HFFc6 (cell line): ENCODE measurements around the gene PCDHAC1. TPM values are rescaled to one million over a fixed set of nuclear protein-coding genes. Genes with fewer than 3 reads are reported as not detected.

ENCODE experiments used
- DNase-seq: peaks from one replicate; pipeline ENCODE4 v3.0.0-alpha.2; 2018
- H3K27ac Mint-ChIP-seq: 2 replicates; pipeline ENCODE4 v1.8.0; 2020; ENCODE audit warnings: mild to moderate bottlenecking, mixed read lengths
- H3K27me3 Mint-ChIP-seq: 2 replicates; pipeline ENCODE4 v1.8.0; 2021; ENCODE audit warnings: mild to moderate bottlenecking, moderate library complexity, mixed read lengths; ENCODE audit not compliant: insufficient read depth
- H3K36me3 Mint-ChIP-seq: 2 replicates; pipeline ENCODE4 v1.8.0; 2021; ENCODE audit warnings: low read depth, mixed read lengths
- H3K4me1 Mint-ChIP-seq: 2 replicates; pipeline ENCODE4 v1.8.0; 2020; ENCODE audit warnings: low read depth, mixed read lengths
- H3K4me3 Mint-ChIP-seq: 2 replicates; pipeline ENCODE4 v1.8.0; 2020; ENCODE audit warnings: mild to moderate bottlenecking, moderate library complexity, mixed read lengths
- H3K9me3 Mint-ChIP-seq: 2 replicates; pipeline ENCODE4 v1.8.0; 2020; ENCODE audit warnings: mild to moderate bottlenecking, mixed read lengths
- CTCF ChIP-seq: fragments of 200-600 bp; sonication (generic); IDR thresholded peaks from 2 replicates; pipeline ENCODE4 v1.5.0; 2021; ENCODE audit warnings: antibody characterized with exemption, mild to moderate bottlenecking
- total RNA-seq, 6 experiments: library from RNA; stranded (reverse); fragmentation: NEBNext Ultra II Directional; extraction: Animal tissue kit (Norgen Biotek cat#: 25700); gene quantifications; 2 replicates in 1 of 6; 3 replicates in 5 of 6; pipeline ENCODE4 v1.2.3, GENCODE V29; 2021

Gene PCDHAC1
- total RNA-seq, 6 experiments from 2014 or later: not detected

- Mint-ChIP-seq H3K36me3 (peaks cover 4% of the 10 kb centered on the region; the same call in 1 of the 2 replicates), H3K27me3 (no peaks in the 10 kb centered on the region), H3K9me3 (peaks cover 24% of the 10 kb centered on the region), H3K4me1 (no peaks in the 10 kb centered on the region), H3K4me3 (no peak overlapping the region), H3K27ac (no peak overlapping the region)
- no peak for TF ChIP-seq CTCF
- DNase-seq: no peak
Measured at GRCh38 chr5:140883373-140883772, 42.7 kb upstream of the PCDHAC1 start.

- Mint-ChIP-seq H3K4me3 (no peak overlapping the region), H3K27me3 (no peaks in the 10 kb centered on the region), H3K4me1 (no peaks in the 10 kb centered on the region), H3K36me3 (peaks cover 4% of the 10 kb centered on the region; the same call in 1 of the 2 replicates), H3K9me3 (peaks cover 24% of the 10 kb centered on the region), H3K27ac (no peak overlapping the region)
- TF ChIP-seq CTCF: no peak
- no peak for DNase-seq
Measured at GRCh38 chr5:140883927-140884697, 42.0 kb upstream of the PCDHAC1 start.

- DNase-seq: no peak
- Mint-ChIP-seq H3K4me1 (no peaks in the 10 kb centered on the region), H3K27me3 (peaks cover 2% of the 10 kb centered on the region; the same call in 1 of the 2 replicates), H3K36me3 (no peaks in the 10 kb centered on the region), H3K9me3 (peaks cover 64% of the 10 kb centered on the region), H3K27ac (no peak overlapping the region), H3K4me3 (no peak overlapping the region)
- TF ChIP-seq CTCF: no peak
Measured at GRCh38 chr5:140916325-140916724, 9.8 kb upstream of the PCDHAC1 start.

GRCh38 chr5:140923601-140924000 lies 2.5 kb upstream of the PCDHAC1 start:
- Mint-ChIP-seq H3K4me1 (no peaks in the 10 kb centered on the region), H3K27me3 (peaks cover 3% of the 10 kb centered on the region), H3K36me3 (peaks cover 5% of the 10 kb centered on the region; the same call in 1 of the 2 replicates), H3K9me3 (peaks cover 30% of the 10 kb centered on the region), H3K27ac (no peak overlapping the region), H3K4me3 (no peak overlapping the region)
- no peak for TF ChIP-seq CTCF
- DNase-seq: no peak

GRCh38 chr5:140926443-140927227 lies 536 bp downstream of the PCDHAC1 start:
- no peak overlapping the region for H3K27ac Mint-ChIP-seq
- DNase-seq: no peak
- peaks cover 5% of the 10 kb centered on the region; the same call in 1 of the 2 replicates for H3K36me3 Mint-ChIP-seq
- H3K4me3 Mint-ChIP-seq: no peak overlapping the region
- H3K9me3 Mint-ChIP-seq: peaks cover 24% of the 10 kb centered on the region
- no peaks in the 10 kb centered on the region for H3K4me1 Mint-ChIP-seq
- no peak for TF ChIP-seq CTCF
- peaks cover 4% of the 10 kb centered on the region for H3K27me3 Mint-ChIP-seq
